KMS-11 (cell line): ENCODE results near the gene GUCD1.

Experiments used
- H2AFZ ChIP-seq: fragments of 200-600 bp; sonication (generic); 2 replicates; pipeline ENCODE4 v1.6.1; 2016; ENCODE audit warnings: antibody characterized with exemption, mixed run types, low read depth
- H3K27ac ChIP-seq: fragments of 200-600 bp; sonication (generic); 2 replicates; pipeline ENCODE4 v1.6.1; 2016; ENCODE audit warnings: mild to moderate bottlenecking, mixed run types
- H3K27me3 ChIP-seq: fragments of 200-600 bp; sonication (generic); 2 replicates; pipeline ENCODE4 v1.6.1; 2017; ENCODE audit warnings: mild to moderate bottlenecking, low read depth, mixed run types, moderate library complexity; ENCODE audit not compliant: insufficient read depth
- H3K36me3 ChIP-seq: fragments of 200-600 bp; sonication (generic); 2 replicates; pipeline ENCODE4 v1.6.1; 2017; ENCODE audit warnings: mild to moderate bottlenecking, mixed run types; ENCODE audit not compliant: insufficient read depth
- H3K4me1 ChIP-seq: fragments of 200-600 bp; sonication (generic); 2 replicates; pipeline ENCODE4 v1.6.1; 2016; ENCODE audit warnings: mild to moderate bottlenecking, low read depth, mixed run types; ENCODE audit not compliant: poor library complexity, severe bottlenecking
- H3K4me2 ChIP-seq: fragments of 200-600 bp; sonication (generic); 2 replicates; pipeline ENCODE4 v1.7.0; 2016; ENCODE audit warnings: mild to moderate bottlenecking, mixed run types
- H3K4me3 ChIP-seq: fragments of 200-600 bp; sonication (generic); IDR thresholded peaks from 2 replicates; pipeline ENCODE4 v1.6.1; 2017; ENCODE audit warnings: low read depth, low read length, mixed read lengths; ENCODE audit not compliant: insufficient read depth
- H3K79me2 ChIP-seq: fragments of 200-600 bp; sonication (generic); 2 replicates; pipeline ENCODE4 v1.6.1; 2016; ENCODE audit warnings: low read depth, mixed run types; ENCODE audit not compliant: insufficient read depth
- H3K9ac ChIP-seq: fragments of 200-600 bp; sonication (generic); 2 replicates; pipeline ENCODE4 v1.6.1; 2016; ENCODE audit warnings: mild to moderate bottlenecking, mixed run types
- H4K20me1 ChIP-seq: fragments of 200-600 bp; sonication (generic); 2 replicates; pipeline ENCODE4 v1.6.1; 2016; ENCODE audit warnings: mild to moderate bottlenecking, mixed run types; ENCODE audit not compliant: insufficient read depth
- TF ChIP-seq, protein P1 (sequence below): fragments of 200-600 bp; sonication (generic); conservative IDR thresholded peaks from 2 replicates; pipeline ENCODE4 v1.6.1; 2017; ENCODE audit warnings: low read depth, mild to moderate bottlenecking, antibody characterized with exemption, low read length, moderate library complexity, mixed read lengths

Gene GUCD1

DNA sequence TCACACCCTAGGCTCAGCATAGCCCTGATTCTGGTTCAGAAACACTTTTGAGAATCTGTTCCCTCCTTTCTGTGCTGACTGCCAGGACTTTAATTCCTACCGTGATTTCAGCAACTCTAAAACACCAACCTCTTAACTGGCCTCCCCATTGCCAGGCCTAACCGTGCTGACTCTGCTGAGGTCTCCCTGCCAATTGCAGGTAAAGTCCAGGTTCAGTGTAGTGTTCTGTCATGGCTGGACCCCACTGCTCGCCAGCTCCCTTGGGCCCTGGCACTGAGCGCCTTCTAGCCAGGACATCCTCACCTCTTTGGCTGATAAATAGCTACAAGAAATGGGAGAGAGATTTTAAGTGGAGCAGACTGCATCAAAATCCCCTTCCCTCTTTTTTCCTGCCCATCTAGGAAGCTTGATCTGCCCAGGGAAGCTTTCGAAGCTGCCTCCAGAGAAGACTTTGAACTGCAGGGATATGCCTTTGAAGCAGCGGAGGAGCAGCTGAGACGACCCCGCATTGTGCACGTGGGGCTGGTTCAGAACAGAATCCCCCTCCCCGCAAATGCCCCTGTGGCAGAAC is 55.1 kb downstream of the GUCD1 start:
- H3K4me2 ChIP-seq: no peak overlapping the region
- peaks cover 40% of the 10 kb centered on the region for H3K4me1 ChIP-seq
- H3K27ac ChIP-seq: no peak overlapping the region
- H2AFZ ChIP-seq: no peak overlapping the region
- no peak overlapping the region for H3K9ac ChIP-seq
- no peaks in the 10 kb centered on the region for H3K36me3 ChIP-seq
- H3K27me3 ChIP-seq: no peaks in the 10 kb centered on the region
- H3K79me2 ChIP-seq: no peaks in the 10 kb centered on the region
- no peaks in the 10 kb centered on the region for H4K20me1 ChIP-seq
- H3K4me3 ChIP-seq: no peak overlapping the region
- TF ChIP-seq, protein P1, sequence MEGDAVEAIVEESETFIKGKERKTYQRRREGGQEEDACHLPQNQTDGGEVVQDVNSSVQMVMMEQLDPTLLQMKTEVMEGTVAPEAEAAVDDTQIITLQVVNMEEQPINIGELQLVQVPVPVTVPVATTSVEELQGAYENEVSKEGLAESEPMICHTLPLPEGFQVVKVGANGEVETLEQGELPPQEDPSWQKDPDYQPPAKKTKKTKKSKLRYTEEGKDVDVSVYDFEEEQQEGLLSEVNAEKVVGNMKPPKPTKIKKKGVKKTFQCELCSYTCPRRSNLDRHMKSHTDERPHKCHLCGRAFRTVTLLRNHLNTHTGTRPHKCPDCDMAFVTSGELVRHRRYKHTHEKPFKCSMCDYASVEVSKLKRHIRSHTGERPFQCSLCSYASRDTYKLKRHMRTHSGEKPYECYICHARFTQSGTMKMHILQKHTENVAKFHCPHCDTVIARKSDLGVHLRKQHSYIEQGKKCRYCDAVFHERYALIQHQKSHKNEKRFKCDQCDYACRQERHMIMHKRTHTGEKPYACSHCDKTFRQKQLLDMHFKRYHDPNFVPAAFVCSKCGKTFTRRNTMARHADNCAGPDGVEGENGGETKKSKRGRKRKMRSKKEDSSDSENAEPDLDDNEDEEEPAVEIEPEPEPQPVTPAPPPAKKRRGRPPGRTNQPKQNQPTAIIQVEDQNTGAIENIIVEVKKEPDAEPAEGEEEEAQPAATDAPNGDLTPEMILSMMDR: no peak

DNA sequence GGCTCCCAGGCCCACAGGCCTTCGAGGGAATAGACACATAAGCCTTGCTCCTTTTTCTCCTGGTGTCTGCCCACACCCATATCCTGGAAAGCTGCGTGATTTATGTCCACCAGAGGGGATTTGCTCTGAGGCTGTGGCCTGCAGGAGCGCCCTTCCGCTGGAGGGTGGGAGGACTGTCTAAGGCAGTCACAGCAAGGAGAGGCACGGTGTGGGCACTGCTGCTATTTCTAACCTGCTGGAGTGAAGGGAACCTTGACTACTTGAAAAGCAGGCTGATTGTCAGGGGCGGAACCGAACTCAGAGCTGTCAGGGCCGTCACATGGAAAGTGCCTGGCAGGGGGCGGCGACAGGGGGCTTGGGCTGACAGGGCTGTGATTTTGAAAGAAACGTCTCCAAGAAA is 56.1 kb downstream of the GUCD1 start:
- no peaks in the 10 kb centered on the region for H3K79me2 ChIP-seq
- peaks cover 40% of the 10 kb centered on the region for H3K4me1 ChIP-seq
- H3K4me3 ChIP-seq: no peak overlapping the region
- H3K9ac ChIP-seq: no peak overlapping the region
- H3K4me2 ChIP-seq: no peak overlapping the region; the same call in 1 of the 2 replicates
- no peaks in the 10 kb centered on the region for H4K20me1 ChIP-seq
- H3K36me3 ChIP-seq: no peaks in the 10 kb centered on the region
- TF ChIP-seq, protein P1: no peak
- H3K27ac ChIP-seq: no peak overlapping the region
- H3K27me3 ChIP-seq: no peaks in the 10 kb centered on the region
- no peak overlapping the region for H2AFZ ChIP-seq

DNA sequence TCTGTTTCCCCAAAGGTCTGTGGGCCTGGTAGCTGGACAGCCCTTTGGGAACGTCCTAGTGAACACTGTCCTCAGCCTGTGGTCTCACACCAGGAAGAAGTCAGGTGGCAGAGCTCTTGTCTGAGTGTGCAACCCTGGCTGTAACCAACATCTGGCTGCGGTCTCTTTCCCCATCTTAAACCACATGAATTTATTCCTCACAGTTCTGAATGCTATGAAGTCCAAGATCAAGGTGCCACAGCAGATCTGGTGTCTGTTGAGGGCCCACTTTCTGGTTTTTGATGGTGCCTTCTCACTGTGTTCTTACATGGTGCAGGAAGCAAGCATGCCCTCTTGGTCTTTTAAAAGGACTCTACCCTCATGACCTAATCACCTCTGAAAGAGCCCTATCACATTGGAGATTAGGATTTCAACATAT is 57.1 kb downstream of the GUCD1 start:
- TF ChIP-seq, protein P1: no peak
- Histone ChIP-seq H3K4me1 (peaks cover 31% of the 10 kb centered on the region), H3K4me3 (no peak overlapping the region)

DNA sequence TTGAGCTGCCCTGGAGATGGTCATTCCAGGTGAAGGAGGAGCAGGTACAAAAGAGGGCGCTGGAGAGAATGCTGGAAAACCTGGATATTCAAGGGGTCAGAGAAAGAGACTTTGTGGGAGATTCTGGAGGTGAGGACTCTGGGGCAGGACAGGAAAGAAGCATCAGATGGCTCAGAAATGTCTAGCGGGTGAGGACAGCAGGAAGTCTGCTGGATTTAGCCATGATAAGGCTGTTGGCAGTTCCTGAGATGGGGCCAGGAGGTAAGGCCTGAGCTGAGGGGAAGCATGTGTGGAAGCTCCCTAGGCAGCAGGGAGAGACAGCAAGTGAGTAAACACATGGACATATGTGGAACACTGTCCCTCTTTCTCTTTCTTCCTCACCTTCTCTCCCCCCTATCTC is 58.3 kb downstream of the GUCD1 start:
- Histone ChIP-seq H3K79me2 (no peaks in the 10 kb centered on the region), H3K27ac (no peak overlapping the region), H2AFZ (no peak overlapping the region), H3K4me3 (no peak overlapping the region), H3K36me3 (no peaks in the 10 kb centered on the region), H3K9ac (no peak overlapping the region), H3K27me3 (no peaks in the 10 kb centered on the region), H4K20me1 (no peaks in the 10 kb centered on the region), H3K4me2 (no peak overlapping the region), H3K4me1 (peaks cover 29% of the 10 kb centered on the region)
- TF ChIP-seq, protein P1: no peak

More for the DNA sequence above, 57.1 kb downstream of the GUCD1 start:
- Histone ChIP-seq H4K20me1 (no peaks in the 10 kb centered on the region), H3K36me3 (no peaks in the 10 kb centered on the region), H3K9ac (no peak overlapping the region), H2AFZ (0 out of 2 replicates have a peak overlapping the region, but pooled peaks have one; percentile 23), H3K27ac (peak overlapping the region; percentile 33; the same call in 1 of the 2 replicates), H3K27me3 (no peaks in the 10 kb centered on the region), H3K79me2 (no peaks in the 10 kb centered on the region), H3K4me2 (peak overlapping the region; percentile 4)
